GM04503 (cell line): ENCODE measurements around the gene UNC45B.
"Not testable (repeated sequence)": the region's sequence is repeated elsewhere in the genome, so short reads cannot be mapped to it uniquely, and the experiment has no call there.

Experiments used
- DNase-seq: peaks from one replicate; pipeline ENCODE4 v3.0.0-alpha.2; 2012; ENCODE audit warnings: low read depth

Gene UNC45B

DNA sequence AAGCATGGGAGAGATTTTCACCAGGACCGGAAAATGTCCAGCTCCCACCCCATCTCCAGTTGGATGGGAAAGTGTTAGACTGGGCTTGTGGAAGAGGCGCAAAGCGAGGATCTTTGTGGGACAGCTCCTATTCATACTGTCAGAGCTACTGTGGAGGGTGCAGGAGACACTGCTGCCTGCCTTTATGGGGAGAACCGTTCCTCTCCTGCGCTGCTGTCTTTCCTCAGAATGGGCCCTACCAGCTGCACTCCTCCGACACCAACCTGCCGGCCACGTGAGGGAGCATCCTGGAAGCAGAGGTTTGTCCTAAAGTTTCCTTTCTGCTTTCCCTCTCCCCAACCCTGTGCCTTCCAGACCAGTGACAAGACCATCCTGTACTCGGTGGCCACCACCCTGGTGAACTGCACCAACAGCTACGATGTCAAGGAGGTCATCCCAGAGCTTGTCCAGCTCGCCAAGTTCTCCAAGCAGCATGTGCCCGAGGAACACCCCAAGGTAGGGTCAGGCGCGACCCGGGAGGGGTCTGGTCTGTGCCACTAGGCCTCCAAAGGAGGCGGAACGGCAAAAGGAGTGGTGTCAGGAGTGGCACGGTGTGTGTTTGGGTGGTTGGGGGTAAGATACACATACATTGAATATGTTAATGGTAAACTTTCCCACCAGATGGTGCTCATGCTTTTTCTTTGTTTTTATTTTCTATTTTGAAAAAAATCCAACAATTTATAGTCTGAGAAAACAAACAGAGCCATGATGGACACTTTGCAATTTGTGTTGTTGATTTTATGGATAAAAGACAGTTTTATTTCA, 23.6 kb downstream of the UNC45B start:
- DNase-seq, result no peak

GRCh38 chr17:35171834-35172233, 24.2 kb downstream of the UNC45B start:
- no peak for DNase-seq

GRCh38 chr17:35172321-35172720, 24.7 kb downstream of the UNC45B start:
- not testable (repeated sequence) for DNase-seq

- no peak for DNase-seq
Measured at GRCh38 chr17:35174835-35175334, 27.3 kb downstream of the UNC45B start.

GRCh38 chr17:35175638-35176415, 28.2 kb downstream of the UNC45B start:
- DNase-seq, result no peak

GRCh38 chr17:35176897-35177296, 29.3 kb downstream of the UNC45B start:
- DNase-seq, result no peak

GRCh38 chr17:35179379-35179778, 31.8 kb downstream of the UNC45B start:
- DNase-seq, result not testable (repeated sequence)

- no peak for DNase-seq
Measured at GRCh38 chr17:35183332-35183731, 35.7 kb downstream of the UNC45B start.

DNA sequence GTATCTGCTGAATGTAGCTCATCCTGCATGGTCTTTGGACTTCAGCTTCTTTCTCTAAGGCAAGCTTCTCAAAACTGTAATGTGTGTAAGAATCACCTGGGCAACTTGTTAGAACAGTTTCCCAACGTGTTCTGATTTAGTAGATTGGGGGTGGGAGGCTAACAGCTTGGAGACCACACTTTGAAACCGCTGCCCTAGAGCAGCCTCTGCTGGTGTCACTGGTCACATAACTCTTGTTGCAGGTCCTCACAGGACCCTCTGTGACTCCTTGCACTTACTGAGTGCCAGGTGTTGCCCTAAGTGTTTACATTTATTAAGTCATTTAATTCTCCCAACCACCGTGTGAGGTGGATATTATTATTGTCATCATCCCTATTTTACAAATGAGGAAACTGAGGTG, 36.7 kb downstream of the UNC45B start:
- DNase-seq, result no peak

GRCh38 chr17:35185849-35186248, 38.2 kb downstream of the UNC45B start:
- no peak for DNase-seq

- DNase-seq, result no peak
Measured at GRCh38 chr17:35187481-35187880, 39.9 kb downstream of the UNC45B start.

GRCh38 chr17:35188111-35188510, 40.5 kb downstream of the UNC45B start:
- DNase-seq, result no peak

- DNase-seq, result no peak
Measured at GRCh38 chr17:35189291-35189690, 41.7 kb downstream of the UNC45B start.

DNA sequence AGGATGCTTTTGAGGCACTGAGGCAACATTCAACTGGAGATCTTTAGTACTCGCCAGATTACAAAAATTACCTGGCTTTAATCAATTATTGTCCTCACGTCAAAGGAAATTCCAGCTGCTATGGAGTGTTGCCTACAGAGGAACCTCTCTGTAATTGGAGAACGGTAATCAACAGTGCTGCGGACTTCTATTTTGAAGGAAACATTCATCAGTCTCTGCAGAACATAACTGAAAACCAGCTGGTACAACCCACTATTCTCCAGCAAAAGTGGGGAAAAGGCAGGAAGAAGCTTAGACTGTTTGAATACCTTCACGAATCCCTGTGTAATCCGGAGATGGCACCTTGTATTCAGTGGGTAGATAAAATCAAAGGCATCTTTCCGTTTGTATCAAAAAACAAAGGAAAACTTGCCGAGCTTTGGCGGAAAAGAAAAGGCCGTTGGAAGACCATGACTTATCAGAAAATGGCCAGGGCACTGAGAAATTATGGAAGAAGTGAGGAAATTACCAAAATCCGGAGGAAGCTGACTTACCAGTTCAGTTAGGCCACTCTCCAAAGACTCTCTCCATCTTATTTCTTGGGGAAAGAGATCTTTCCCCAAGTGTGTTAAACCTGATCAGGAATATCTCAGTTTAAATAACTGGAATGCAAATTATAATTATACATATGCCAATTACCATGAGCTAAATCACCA, 43.5 kb downstream of the UNC45B start:
- DNase-seq, result no peak

GRCh38 chr17:35192708-35193107, 45.1 kb downstream of the UNC45B start:
- DNase-seq, result no peak

DNA sequence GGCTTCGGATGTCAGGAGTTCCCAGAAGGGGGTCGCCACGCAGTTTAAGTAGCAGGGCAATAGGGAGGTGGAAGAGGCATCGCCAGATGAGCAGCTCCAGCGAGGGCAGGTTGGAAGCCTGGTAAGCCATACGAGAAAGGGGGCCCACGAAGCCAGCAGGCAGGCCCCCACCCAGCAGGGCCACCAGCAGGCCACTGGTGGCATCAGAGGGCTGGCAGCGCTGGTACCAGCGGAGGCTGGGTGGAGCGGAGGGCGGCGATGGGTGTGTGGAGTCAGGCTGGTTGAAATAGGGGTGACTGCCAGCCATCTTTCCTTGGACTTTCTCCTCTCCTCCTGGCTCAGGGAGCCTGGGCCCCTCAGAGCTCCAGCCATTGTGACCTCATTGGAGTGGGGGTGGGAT, 46.4 kb downstream of the UNC45B start, which contains the start of gene SLC35G3:
Gene SLC35G3 (minus strand): TSS at position 393 of the 400 bp plus-strand sequence. CDS start 86 bp downstream, at position 307.
- not testable (repeated sequence) for DNase-seq

GRCh38 chr17:35195062-35195461, 47.4 kb downstream of the UNC45B start:
- DNase-seq, result not testable (repeated sequence)

- DNase-seq, result not testable (repeated sequence)
Measured at GRCh38 chr17:35202582-35202981, 55.0 kb downstream of the UNC45B start.

GRCh38 chr17:35210741-35211140, 63.1 kb downstream of the UNC45B start:
- DNase-seq, result no peak

- DNase-seq, result no peak
Measured at GRCh38 chr17:35212668-35213067, 65.1 kb downstream of the UNC45B start.

DNA sequence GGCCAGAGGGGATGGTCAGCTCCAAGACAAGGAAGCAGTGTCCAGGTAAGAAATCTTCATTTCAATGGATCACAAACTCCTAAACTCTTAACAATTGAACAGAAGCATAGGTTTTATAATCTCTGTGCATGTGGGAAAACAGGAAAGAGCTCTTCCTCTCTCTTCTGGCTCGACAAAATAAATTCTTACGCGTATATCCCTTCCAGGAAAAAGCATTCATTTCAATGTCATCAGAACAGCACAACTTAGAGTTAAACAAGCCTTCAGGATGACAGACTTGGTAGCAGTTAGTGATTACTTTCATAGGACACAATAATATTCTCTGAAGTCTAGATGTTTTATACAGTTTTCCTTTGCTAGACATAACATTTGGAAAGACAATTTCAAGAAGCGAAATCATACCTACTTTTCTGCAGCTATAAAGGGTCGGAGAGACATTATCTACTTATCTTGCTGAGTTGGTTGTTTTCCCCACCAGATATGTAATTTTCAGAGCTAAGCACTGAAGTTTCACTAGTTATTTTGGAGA, 65.9 kb downstream of the UNC45B start:
- DNase-seq, result no peak

- DNase-seq, result no peak
Measured at GRCh38 chr17:35214192-35214591, 66.6 kb downstream of the UNC45B start.
